ENCODE measurements around the gene HOXD13. TPM values are rescaled to one million over a fixed set of nuclear protein-coding genes. Genes with fewer than 3 reads are reported as not detected.

The HOXD13 gene
- total and polyA plus RNA-seq, 2 of the 13 experiments (the other 11 are each of a cell fraction or from before 2014, with no cell fraction given): not detected

DNA sequence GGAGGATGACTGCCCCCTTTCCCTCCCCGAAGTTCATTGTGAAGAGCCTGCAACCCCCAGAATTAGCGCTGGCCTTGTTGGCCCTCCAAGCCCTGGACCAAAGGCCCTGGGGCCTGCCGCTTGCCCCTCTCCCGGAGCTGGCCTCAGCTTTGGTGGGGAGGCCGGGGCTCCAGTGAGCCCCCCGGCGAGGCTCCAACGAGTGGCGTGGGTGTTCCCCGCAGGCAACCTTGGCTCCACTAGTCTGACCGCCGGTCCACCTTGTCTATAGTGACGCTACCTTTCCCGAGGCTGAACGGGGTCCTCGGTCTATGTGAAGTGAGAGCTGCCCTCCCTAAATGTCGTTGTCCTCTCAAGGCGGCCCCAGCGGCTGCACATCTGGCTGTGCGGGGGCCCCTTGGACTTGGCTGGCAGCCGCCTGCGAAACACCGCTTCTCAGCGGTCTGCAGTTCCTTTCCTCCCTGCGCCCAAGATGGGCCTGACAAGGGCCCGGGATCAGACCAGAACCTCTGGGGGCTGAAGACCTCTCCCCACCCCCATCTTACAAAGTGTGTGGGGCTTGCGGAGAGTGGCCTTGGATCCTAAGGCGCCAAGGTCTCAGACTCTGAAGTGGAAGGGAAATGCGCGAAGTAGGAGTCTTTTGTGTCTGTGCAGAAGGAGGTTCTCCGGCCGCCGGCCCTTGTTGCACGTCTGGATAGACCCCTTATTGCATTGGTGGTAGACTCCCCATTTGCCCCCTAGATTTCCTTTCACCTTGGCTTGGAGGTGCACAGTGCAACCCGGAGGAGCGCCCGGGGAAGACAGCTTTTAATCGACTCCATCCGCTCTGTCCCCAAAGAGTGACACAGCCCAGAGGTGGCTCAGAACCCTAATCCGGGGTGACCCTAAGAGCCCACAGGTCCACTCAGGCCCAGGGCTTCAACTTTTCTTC is 20.1 kb downstream of the HOXD13 start (continued):
- TF ChIP-seq, protein P1, sequence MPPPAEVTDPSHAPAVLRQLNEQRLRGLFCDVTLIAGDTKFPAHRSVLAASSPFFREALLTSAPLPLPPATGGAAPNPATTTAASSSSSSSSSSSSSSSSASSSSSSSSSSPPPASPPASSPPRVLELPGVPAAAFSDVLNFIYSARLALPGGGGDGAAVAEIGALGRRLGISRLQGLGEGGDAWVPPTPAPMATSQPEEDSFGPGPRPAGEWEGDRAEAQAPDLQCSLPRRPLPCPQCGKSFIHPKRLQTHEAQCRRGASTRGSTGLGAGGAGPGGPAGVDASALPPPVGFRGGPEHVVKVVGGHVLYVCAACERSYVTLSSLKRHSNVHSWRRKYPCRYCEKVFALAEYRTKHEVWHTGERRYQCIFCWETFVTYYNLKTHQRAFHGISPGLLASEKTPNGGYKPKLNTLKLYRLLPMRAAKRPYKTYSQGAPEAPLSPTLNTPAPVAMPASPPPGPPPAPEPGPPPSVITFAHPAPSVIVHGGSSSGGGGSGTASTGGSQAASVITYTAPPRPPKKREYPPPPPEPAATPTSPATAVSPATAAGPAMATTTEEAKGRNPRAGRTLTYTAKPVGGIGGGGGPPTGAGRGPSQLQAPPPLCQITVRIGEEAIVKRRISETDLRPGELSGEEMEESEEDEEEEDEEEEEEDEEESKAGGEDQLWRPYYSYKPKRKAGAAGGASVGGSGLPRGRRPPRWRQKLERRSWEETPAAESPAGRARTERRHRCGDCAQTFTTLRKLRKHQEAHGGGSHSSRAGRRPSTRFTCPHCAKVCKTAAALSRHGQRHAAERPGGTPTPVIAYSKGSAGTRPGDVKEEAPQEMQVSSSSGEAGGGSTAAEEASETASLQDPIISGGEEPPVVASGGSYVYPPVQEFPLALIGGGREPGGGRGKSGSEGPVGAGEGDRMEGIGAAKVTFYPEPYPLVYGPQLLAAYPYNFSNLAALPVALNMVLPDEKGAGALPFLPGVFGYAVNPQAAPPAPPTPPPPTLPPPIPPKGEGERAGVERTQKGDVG (CRISPR knock-in tag; IDR thresholded peaks at IDR 0.05; ENCODE audit: borderline replicate concordance): no peak
- TF ChIP-seq PLRG1 (conservative IDR thresholded peaks at IDR 0.05): no peak
- no peak for TF ChIP-seq ZNF790 (CRISPR knock-in tag; IDR thresholded peaks at IDR 0.05; ENCODE audit: borderline replicate concordance)
- TF ChIP-seq DNMT3B (CRISPR knock-in tag; conservative IDR thresholded peaks at IDR 0.05): no peak
- no peak for TF ChIP-seq NKX3-1 (CRISPR knock-in tag; IDR thresholded peaks at IDR 0.05)
- no peak for TF ChIP-seq SMAD3 (CRISPR knock-in tag; IDR thresholded peaks at IDR 0.05)
- TF ChIP-seq ZMAT3 (CRISPR knock-in tag; conservative IDR thresholded peaks at IDR 0.05): no peak
- no peak for TF ChIP-seq AHR (CRISPR knock-in tag; IDR thresholded peaks at IDR 0.05)
- TF ChIP-seq SP2 (CRISPR knock-in tag; IDR thresholded peaks at IDR 0.05): no peak

All from HepG2 (cell line).